Osteocyte (in vitro differentiated cells): ENCODE results near the gene PRKG1. TPM values are rescaled to one million over a fixed set of nuclear protein-coding genes. Genes with fewer than 3 reads are reported as not detected.

ENCODE experiments used
- DNase-seq: peaks from one replicate; pipeline ENCODE4 v3.0.0; 2021; ENCODE audit warnings: mixed read lengths; ENCODE audit not compliant: unreplicated experiment; ENCODE audit errors: extremely low spot score
- H3K27ac Mint-ChIP-seq: one replicate; pipeline ENCODE4 v1.8.0; 2021; ENCODE audit warnings: mild to moderate bottlenecking, mixed read lengths; ENCODE audit not compliant: unreplicated experiment
- H3K27me3 Mint-ChIP-seq: one replicate; pipeline ENCODE4 v1.8.0; 2021; ENCODE audit warnings: mixed read lengths; ENCODE audit not compliant: unreplicated experiment
- H3K36me3 Mint-ChIP-seq: one replicate; pipeline ENCODE4 v1.8.0; 2021; ENCODE audit warnings: mixed read lengths; ENCODE audit not compliant: unreplicated experiment
- H3K4me1 Mint-ChIP-seq: one replicate; pipeline ENCODE4 v1.8.0; 2021; ENCODE audit warnings: mixed read lengths; ENCODE audit not compliant: unreplicated experiment
- H3K4me3 Mint-ChIP-seq: one replicate; pipeline ENCODE4 v1.8.0; 2021; ENCODE audit warnings: mild to moderate bottlenecking, moderate library complexity, mixed read lengths; ENCODE audit not compliant: unreplicated experiment
- H3K9me3 Mint-ChIP-seq: one replicate; pipeline ENCODE4 v1.8.0; 2021; ENCODE audit warnings: mixed read lengths; ENCODE audit not compliant: unreplicated experiment
- CTCF ChIP-seq: fragments of 200-600 bp; sonication (generic); IDR thresholded peaks from 2 replicates; pipeline ENCODE4 v1.5.0; 2021; ENCODE audit warnings: antibody characterized with exemption, mild to moderate bottlenecking, moderate library complexity
- total RNA-seq: library from RNA; stranded (reverse); gene quantifications from 2 replicates; pipeline ENCODE4 v1.2.1, GENCODE V29; 2021

The PRKG1 gene
- total RNA-seq, 1 donor from 2014 or later, result 10.8 TPM

- no peak overlapping the region for H3K27ac Mint-ChIP-seq
- TF ChIP-seq CTCF, result no peak
- H3K27me3 Mint-ChIP-seq, result no peaks in the 10 kb centered on the region
- H3K4me3 Mint-ChIP-seq, result no peak overlapping the region
- no peak for DNase-seq
- no peaks in the 10 kb centered on the region for H3K4me1 Mint-ChIP-seq
- H3K9me3 Mint-ChIP-seq, result peaks cover 6% of the 10 kb centered on the region
- H3K36me3 Mint-ChIP-seq, result peaks cover 2% of the 10 kb centered on the region
These were observed 385.2 kb downstream of the PRKG1 start for GRCh38 chr10:51459476-51459875.

DNA sequence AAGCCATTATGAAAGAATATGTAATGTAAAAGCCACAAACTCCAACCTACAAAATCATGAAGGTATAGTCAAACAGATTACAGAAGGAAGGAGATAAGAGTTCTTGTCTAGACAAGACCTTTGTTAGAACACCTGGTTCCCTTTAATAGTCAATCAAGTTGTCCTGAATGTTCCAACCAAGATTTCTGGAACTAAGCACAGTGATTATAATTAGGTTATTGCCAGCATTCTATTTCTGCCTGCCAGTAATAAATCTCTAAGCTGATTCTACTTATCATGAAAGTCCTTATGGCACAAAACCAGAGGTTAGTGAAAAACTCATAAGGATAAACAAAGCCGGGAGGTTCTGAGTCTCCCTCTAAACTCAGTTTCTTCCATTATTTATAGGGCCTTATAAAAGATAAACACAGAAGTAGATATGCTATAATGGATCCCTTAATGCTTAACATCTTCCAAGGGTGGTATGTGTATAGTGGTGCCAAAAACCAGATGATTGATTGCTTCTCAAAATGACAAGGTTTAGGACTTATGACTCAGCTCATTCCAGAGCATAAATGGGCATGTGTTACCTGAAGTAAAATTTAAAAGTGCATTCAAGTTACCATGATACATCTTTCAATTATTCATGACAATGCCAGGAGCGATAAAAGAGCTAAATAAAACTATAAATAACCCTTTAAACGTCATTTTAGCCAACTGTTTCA, 387.9 kb downstream of the PRKG1 start:
- no peak for TF ChIP-seq CTCF
- no peak for DNase-seq
- Mint-ChIP-seq H3K27ac (no peak overlapping the region), H3K36me3 (no peaks in the 10 kb centered on the region), H3K4me3 (no peak overlapping the region), H3K27me3 (no peaks in the 10 kb centered on the region), H3K4me1 (no peaks in the 10 kb centered on the region), H3K9me3 (no peaks in the 10 kb centered on the region)

- TF ChIP-seq CTCF, result no peak
- Mint-ChIP-seq H3K9me3 (no peaks in the 10 kb centered on the region), H3K4me1 (no peaks in the 10 kb centered on the region), H3K4me3 (no peak overlapping the region), H3K36me3 (no peaks in the 10 kb centered on the region), H3K27me3 (no peaks in the 10 kb centered on the region), H3K27ac (no peak overlapping the region)
- DNase-seq, result no peak
These were observed 394.1 kb downstream of the PRKG1 start for GRCh38 chr10:51468424-51468823.

- Mint-ChIP-seq H3K36me3 (no peaks in the 10 kb centered on the region), H3K4me3 (no peak overlapping the region), H3K27ac (no peak overlapping the region), H3K27me3 (no peaks in the 10 kb centered on the region), H3K4me1 (no peaks in the 10 kb centered on the region), H3K9me3 (no peaks in the 10 kb centered on the region)
- DNase-seq, result no peak
- TF ChIP-seq CTCF, result no peak
These were observed 395.4 kb downstream of the PRKG1 start for GRCh38 chr10:51469686-51470085.

- H3K4me3 Mint-ChIP-seq, result no peak overlapping the region
- H3K36me3 Mint-ChIP-seq, result no peaks in the 10 kb centered on the region
- DNase-seq, result no peak
- H3K4me1 Mint-ChIP-seq, result no peaks in the 10 kb centered on the region
- no peak for TF ChIP-seq CTCF
- H3K9me3 Mint-ChIP-seq, result no peaks in the 10 kb centered on the region
- no peaks in the 10 kb centered on the region for H3K27me3 Mint-ChIP-seq
- no peak overlapping the region for H3K27ac Mint-ChIP-seq
These were observed 397.0 kb downstream of the PRKG1 start for GRCh38 chr10:51471271-51471670.
